ENCODE measurements around the gene POLD4.

Gene POLD4

GRCh38 chr11:67387518-67387917, 34.2 kb upstream of the POLD4 start:
- DNase-seq = no peak

- DNase-seq = no peak
Measured at GRCh38 chr11:67387069-67387468, 33.7 kb upstream of the POLD4 start.

- DNase-seq = no peak
Measured at GRCh38 chr11:67384851-67385366, 31.6 kb upstream of the POLD4 start.

GRCh38 chr11:67382276-67383136, 29.2 kb upstream of the POLD4 start:
- DNase-seq = no peak

GRCh38 chr11:67381244-67381972, 28.1 kb upstream of the POLD4 start:
- DNase-seq = no peak

GRCh38 chr11:67379061-67380058, 26.0 kb upstream of the POLD4 start:
- DNase-seq = no peak

- DNase-seq = no peak
Measured at GRCh38 chr11:67378544-67378943, 25.2 kb upstream of the POLD4 start.

GRCh38 chr11:67376873-67377808, 23.8 kb upstream of the POLD4 start:
- no peak for DNase-seq

GRCh38 chr11:67376063-67376820, 22.9 kb upstream of the POLD4 start:
- DNase-seq = no peak

- DNase-seq = no peak
Measured at GRCh38 chr11:67375320-67376055, 22.1 kb upstream of the POLD4 start.

GRCh38 chr11:67374571-67375281, 21.4 kb upstream of the POLD4 start:
- no peak for DNase-seq

- DNase-seq = peak; percentile 62
Measured at GRCh38 chr11:67373648-67374570, 20.6 kb upstream of the POLD4 start.

GRCh38 chr11:67372993-67373647, 19.8 kb upstream of the POLD4 start, which contains the start of gene CLCF1:
Gene CLCF1 (minus strand): TSS chr11:67373598. CDS start chr11:67373539, 59 bp downstream.
- peak; percentile 53 for DNase-seq

GRCh38 chr11:67372321-67372992, 19.1 kb upstream of the POLD4 start:
- peak; percentile 36 for DNase-seq

GRCh38 chr11:67371911-67372320, 18.6 kb upstream of the POLD4 start:
- DNase-seq = no peak

- no peak for DNase-seq
Measured at GRCh38 chr11:67371189-67371910, 18.0 kb upstream of the POLD4 start.

All from activated gamma-delta T cell (primary cell).